GM18861 (cell line): ENCODE results near the gene HOXB6.

Experiments used
- ATAC-seq: cut with Tn5 transposase; IDR thresholded peaks from one replicate; pipeline ENCODE4 v1.9.1; 2021; ENCODE audit not compliant: unreplicated experiment

HOXB6 gene

GRCh38 chr17:48624118-48624517 is 19.3 kb upstream of the HOXB6 start:
- ATAC-seq = no peak

DNA sequence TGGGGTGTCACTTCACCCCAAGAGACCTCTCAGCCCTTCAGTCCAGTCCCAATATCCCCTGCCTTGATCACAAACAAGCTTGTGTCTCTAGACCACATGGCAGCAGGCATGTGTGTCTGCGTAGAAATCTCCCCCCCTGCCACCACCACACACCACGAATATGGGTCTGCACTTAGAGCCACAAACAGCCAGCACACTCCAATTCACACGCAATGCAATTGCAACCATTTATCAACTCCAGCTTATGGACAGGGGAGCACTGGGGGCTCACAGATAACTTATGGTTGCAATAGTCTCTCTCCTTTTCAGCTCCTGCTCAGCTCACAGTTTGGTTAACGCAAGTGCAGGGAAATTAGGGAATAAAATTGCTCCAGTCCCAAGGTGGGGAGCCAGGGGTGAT is 18.8 kb upstream of the HOXB6 start:
- no peak for ATAC-seq

DNA sequence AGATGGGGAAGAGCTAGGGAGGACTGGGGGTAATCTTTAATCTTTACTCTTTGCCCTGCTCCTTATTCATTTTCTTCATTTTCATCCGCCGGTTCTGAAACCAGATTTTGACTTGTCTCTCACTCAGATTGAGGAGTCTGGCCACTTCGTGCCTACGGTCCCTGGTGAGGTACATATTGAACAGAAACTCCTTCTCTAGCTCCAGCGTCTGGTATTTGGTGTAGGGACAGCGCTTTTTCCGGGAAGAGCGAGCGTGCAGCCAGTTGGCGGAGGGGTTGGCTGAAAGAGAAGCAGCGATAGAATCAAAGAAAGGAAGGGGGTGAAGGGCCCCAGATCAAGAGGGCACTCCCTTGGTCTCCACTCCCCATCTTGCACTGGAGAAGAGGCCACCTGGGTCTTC is 18.1 kb upstream of the HOXB6 start:
- ATAC-seq = no peak

DNA sequence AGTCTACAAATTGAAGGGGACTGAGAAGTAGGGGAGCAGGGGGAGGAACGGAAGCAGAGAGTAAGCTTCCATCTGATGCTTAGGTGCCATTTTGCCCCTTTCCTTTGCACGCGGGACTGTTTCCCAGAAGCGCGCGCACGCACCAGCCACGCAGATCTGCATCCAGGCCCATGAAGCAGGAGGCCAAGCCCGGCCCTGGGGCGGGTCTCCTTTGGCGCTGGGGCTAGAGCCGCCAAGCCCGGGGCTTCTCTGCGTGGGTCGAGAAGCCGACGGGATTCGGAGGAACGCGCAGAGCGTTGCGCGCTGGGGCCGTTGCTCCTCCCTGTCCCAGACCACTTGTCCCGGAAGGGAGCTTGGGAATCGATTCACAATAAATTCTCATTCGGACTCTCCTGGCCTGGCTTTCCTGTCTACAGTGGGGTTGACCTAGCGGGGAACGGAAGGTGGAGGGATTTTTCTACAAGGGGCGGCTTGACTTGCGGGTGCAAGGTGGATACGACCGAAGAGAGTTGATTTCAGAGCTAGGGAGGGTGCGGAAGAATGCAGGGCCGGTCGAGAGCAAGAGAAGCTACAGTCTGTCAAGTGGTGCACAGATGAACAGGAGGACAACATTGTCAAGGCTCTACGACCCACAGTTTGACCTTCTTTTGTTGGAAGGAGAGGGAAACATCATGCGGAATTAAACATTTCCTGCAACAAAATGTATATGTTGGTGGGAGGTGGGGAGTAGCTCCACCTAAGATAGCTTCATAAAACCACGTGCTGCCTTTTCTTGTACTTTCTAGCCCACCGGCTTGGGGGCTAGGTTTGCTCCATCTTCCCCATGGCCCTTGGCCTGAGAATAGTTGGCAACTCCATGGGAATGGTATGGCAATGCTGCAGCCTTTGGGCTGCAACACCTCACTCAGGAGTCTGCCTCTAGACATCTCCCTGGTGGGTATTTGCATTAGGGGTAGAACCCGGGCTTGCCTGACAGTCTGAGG is 16.9 kb upstream of the HOXB6 start:
- ATAC-seq = no peak

DNA sequence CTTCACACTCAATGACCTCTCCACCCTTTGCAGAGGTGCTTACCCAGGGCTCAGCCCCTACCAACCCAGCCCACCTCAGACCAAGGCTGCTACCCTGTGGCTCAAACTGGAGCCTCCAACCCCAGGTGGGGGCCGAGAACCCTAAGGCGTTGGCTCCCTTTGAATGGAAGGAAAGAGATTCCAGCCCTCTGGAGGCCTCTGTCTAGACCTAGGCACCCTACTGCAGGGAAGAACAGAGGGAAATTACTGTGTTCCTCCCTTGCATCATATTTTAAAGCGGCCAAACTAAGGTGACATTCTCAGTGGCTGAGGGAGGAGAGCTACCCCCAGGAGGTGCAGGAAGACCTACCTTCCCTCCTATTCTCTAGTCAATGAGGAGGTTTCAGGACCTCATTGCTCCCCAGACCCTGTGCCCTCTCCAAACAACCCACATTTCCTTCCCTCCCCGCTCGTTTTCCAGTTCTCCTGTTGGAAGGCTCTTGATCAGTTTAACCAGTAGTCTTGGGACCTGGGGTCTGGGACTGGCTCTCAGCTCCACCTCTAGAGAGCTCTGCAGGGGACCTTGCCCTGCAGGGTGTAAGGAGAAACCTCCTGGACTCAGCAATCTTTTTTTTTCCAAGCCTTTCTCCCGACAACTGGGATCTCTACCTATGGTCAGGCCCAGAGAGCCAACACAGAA is 15.8 kb upstream of the HOXB6 start:
- ATAC-seq = no peak

DNA sequence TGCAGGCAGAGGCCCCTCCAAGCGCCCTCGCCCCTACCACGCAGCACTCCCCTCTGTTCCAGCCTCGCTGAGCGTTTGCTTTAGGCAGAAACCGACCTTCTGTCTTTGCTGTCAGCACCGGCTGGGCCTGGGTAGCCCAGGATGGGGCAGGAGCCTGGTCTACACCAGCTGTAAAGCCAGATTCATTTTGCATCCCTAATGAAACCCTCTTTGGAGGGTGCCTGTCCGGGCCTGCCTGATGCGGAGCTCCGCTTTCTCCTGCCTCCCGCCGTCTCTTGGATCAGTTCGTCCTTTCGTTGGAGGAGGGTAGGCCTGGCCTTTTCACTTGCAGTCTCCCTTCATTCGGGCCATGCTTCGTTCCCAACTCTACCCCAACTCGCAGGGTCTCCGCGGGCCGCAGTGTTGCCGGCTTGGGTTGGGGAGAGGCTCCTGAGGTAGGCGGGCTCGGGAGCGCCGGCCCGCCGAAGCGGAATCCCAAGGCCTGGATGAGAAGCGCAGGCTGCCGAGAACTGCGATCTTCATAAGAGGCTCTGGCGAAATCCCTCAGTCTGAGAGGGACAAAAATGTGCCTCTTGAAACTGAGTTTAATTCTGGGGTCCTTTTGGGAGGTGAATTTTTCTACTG is 15.2 kb upstream of the HOXB6 start:
- no peak for ATAC-seq

DNA sequence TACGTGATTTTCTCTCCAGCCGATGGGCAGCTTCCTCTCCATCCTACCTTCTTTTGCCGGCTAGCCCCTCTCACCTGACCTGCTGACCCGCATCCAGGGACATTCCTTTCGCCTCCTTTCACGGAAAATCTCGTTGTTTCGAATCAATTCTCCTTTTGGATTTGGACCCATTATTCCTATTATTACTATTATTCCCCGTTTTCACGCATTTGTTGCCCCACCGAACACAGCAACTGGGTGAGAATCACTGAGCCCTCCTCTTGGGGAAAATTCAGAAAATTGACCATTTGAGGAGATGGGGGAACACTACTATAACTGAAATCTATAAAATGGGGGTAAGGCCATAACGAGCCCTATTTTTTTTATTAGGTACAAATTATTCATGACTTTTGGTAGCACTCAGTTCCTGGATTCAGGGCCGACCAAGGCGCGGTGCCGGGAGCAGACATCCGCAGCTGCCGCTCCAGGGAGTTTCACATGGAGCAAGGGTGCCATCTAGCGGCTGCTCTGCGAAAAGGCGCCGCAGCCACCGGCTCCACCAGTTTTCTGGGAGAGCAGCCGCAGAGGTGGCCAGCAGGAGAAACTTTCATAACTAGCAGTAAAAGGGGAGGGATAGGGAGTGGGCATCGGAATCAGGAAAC is 13.6 kb upstream of the HOXB6 start:
- no peak for ATAC-seq

- ATAC-seq = no peak
Measured at GRCh38 chr17:48617471-48618255, 12.9 kb upstream of the HOXB6 start.

DNA sequence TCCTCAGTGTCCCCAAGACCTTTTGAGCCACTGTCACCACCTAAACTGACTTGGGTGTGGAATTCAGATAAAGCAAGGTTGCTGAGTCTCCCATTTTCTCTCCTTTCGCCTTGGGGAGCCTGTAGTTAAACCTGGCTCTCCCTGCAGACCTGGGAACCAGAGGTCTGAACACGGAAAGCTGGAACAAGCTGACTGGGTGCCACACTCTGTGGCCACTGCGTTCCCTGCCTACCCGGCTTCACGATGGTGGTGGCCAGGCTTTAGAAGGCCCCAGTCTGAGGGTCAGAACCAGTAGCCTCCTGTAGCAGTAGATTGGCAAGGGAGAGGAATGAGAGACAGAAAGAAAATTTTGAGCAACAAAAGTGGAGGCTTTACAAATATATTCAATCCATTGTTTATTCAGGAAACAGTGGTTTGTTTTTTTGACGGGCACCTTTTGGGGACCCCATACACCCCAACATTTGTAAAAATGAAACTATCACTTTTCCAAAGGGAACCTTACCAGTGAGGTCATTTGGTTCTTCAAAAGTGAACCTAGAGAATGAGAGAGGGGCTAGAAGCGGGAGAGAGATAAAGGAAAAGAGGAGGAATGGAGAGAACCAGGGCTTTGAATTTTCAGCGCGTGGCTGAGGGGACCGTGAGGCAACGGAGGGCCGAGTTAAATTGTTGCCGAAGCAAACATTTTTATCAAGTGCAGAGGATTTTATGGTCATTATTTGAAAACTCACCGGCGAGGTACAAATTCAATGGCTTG is 12.1 kb upstream of the HOXB6 start:
- ATAC-seq = no peak

DNA sequence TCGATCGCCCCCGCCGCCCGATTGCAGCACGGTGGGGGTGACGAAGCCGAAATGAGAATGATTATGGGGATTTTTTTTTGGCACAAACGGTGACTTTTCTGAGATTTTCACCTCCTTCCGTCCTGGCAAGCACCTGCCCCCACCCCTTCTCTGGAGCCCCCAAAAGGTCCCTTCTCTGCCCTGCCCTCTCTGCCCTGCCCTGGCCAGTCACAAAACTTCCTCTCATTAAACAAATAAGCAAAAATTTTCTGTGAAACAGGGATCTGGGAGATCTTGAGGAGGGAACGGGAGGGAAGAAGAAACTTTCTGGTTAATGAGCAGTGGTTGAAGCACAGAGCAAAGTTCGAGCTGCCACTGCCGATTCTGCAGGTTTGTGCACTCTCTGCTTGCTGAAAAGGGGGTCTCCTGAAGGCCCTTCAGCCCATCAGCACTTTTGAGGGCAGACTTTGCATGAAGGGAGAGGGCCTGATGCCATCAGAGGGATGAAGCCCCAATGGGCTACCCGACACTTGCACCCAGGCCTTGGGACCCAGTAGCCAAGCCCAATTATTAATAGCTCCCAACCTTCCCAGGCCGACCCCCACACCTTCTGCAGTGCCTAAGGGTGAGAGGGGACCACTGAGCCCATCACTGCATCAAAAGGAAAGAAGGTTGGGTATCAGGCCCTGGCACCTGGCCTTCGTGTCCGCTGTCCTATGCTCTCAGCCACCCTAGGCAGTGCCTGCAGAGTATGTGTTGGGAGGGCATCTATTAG is 11.4 kb upstream of the HOXB6 start:
- no peak for ATAC-seq

DNA sequence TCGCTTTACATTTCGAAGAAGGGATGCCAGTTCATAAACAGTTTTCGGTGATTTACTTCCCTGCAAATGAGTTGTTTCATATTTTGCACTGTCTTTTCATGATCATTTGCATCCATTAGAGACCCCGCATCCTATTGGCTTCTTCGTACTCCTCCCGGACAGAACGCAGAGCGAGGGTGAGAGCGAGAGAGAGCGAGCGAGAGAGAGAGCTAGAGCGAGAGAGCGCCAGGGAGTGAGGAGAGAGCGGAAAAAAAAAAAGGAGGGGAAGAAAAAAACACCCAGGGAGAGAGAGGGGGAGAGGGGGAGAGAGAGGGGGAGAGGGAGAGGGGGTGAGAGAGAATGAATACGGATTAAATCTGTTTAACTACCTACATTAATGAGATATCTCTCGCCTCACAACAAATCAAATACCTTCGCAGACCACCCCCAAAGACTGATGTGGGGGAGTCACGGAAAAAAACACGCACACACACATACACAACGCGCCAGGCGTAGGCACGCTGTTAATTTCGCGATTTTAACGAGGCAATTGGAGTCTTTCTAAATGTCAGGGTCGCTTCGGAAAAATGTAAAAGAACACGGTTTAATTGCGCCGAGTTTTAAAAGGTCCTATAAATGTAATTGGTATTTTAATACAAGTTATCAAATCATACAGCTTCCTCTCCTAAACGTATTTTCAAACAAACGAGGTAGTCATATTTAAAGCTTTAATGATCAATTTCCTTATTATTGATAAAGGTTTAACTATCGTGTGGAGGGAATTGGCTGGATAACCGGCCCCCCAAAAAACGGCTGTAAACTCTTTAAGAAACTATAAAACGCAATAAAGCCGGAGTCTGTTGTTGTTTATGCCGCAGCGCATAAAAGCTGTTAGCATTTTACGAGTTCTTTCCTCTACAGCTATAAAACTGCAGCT is 10.5 kb upstream of the HOXB6 start, which contains the start of gene HOXB8:
Gene HOXB8, minus strand, starts transcription at position 246 of the 916 bp plus-strand sequence. CDS start 588 bp downstream, outside the sequence.
- ATAC-seq = no peak

DNA sequence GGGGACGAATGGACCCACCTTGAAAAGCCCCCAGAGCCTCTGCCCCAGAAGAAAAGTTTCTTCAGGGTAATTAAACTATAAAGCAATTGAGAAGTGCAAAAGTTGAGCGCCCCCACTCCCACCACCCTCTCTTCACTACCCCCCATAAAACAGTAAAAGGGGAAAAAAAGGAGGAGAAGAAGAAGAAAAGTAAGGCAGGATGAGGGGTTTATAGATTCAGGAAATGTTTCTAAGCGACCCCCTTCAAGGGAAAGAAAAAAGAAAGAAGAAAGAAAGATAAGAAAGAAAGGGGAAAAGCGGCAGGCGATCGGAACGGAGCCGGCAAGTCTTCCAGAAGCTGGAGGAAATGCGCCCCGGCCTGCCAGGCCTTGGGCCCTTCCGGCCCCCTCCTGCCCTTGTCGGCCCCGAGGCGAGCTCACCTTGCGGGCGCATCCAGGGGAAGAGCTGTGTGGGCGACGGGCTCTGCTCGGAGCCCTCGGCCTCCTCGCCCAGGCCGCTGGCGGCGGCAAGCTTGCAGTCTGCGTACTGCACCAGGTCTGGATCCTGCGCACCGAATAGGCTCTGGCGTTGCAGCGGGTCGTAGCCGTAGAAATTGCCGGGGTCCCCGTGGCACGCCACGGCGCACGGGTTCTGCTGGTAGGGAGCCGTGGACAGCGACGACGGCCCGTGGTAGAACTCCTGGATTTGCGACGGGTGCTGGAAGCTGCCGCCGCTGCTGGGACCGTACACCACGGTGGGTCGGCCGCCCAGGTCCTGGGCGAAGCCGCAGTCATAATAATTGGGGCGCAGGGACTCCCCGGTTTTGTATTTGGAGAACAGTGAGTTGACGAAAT is 9.3 kb upstream of the HOXB6 start:
- no peak for ATAC-seq

DNA sequence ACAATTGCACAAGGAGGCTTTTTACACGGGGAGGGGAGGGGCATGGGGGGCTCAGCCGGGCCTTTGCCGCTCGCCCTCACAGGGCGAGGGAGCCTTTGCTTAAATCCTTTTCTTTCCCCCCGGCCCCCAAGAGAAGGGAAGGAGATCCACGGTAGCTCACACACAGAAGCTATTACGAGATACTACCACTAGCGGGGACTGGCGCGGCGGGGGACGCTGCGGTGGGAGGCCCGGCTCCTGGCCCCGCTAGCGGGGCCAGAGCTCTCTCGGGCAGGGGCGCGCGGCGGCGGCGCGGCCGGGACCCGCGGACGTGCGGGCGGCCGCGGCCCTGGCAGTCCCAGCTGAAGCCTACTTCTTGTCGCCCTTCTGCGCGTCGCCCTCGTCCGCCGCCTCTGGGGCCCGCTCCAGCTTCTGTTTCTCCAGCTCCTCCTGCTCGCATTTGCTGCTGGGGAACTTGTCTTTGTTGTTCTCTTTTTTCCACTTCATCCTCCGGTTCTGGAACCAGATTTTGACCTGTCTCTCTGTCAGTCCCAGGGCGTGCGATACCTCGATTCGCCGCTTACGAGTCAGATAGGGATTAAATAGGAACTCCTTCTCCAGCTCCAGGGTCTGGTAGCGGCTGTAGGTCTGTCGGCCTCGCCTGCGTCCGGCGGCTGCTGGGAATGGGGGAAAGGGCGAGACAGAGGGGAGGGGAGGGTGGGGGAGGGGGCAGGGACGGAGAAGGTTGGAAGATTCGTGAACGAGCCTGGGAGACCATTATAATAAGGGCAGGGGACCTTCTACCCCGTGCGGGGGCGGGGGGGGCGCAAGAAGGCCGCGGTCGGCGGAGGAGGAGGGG is 8.3 kb upstream of the HOXB6 start:
- no peak for ATAC-seq

- ATAC-seq = no peak
Measured at GRCh38 chr17:48612456-48612853, 7.7 kb upstream of the HOXB6 start.

DNA sequence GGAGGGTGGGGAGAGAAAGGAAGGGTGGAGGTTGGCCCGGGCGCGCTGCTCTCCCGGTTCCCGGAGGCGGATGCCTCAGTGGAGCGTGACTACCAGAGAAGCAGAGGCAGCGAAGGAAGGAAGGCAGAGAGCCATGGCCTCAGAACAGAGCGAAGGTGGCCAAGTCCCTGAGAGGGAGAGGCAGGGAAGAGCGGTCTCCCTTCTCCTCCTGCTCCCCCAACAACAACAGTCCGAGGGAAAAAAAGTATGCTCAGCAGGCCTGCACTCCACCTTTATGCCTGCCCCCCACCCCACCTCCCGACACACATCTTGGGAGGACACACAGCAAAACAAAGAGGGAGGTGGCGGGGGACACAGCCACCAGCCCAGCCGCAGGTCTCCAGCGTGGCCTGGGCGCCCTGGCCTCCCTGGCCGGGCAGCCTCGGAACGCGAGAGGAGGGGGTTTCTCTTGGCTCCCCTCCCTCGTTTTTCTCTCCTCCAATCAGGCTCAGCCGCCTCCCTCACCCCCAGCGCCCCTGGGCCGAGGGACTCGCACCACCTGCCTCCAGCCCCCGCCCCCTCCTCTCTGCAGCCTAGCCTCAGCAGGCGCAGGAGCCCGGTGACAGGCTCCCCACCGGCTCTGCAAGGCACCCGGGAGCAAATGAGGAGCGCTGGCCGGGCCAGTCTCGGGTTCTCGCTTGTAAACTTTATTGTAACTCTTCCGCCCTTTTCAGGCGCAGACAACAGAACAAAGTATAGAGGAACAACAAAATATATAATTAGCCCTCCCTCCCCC is 7.1 kb upstream of the HOXB6 start:
- no peak for ATAC-seq
